HG02884 (cell line): ENCODE measurements around the gene NPY2R.

Experiments used
- ATAC-seq: cut with Tn5 transposase; IDR thresholded peaks from one replicate; pipeline ENCODE4 v1.9.1; 2021; ENCODE audit warnings: mild to moderate bottlenecking, moderate library complexity; ENCODE audit not compliant: unreplicated experiment

Gene NPY2R

GRCh38 chr4:155248002-155248896 lies 39.8 kb downstream of the NPY2R start:
- ATAC-seq: no peak

GRCh38 chr4:155249016-155249566 lies 40.7 kb downstream of the NPY2R start:
- no peak for ATAC-seq

- no peak for ATAC-seq
Measured at GRCh38 chr4:155252327-155252726, 43.9 kb downstream of the NPY2R start.

- ATAC-seq: no peak
Measured at GRCh38 chr4:155263480-155263879, 55.0 kb downstream of the NPY2R start.

GRCh38 chr4:155265113-155265512 lies 56.7 kb downstream of the NPY2R start:
- ATAC-seq: no peak
